Skeletal muscle satellite cell (primary cell): Measurements from ENCODE around the gene SMOC2.

Experiments used
- H3K27me3 ChIP-seq: 2 replicates; pipeline ENCODE4 v1.7.0; 2013; ENCODE audit warnings: low read length; ENCODE audit not compliant: control insufficient read depth, insufficient read depth
- H3K36me3 ChIP-seq: 2 replicates; pipeline ENCODE4 v1.7.0; 2013; ENCODE audit warnings: mild to moderate bottlenecking, control low read depth, low read length; ENCODE audit not compliant: insufficient read depth
- H3K4me1 ChIP-seq: 2 replicates; pipeline ENCODE4 v1.7.0; 2013; ENCODE audit warnings: low read length; ENCODE audit not compliant: control insufficient read depth, insufficient read depth
- H3K4me2 ChIP-seq: 2 replicates; pipeline ENCODE4 v1.7.0; 2013; ENCODE audit warnings: mild to moderate bottlenecking, low read length
- H3K4me3 ChIP-seq: 2 replicates; pipeline ENCODE4 v1.7.0; 2013; ENCODE audit warnings: low read length
- H3K9ac ChIP-seq: 2 replicates; pipeline ENCODE4 v1.7.0; 2013; ENCODE audit warnings: mild to moderate bottlenecking, low read depth, low read length, moderate library complexity
- H3K9me3 ChIP-seq: replicated peaks from 2 replicates; pipeline ENCODE4 v1.7.0; 2013; ENCODE audit warnings: mild to moderate bottlenecking, control low read depth, low read length

SMOC2 gene

GRCh38 chr6:168660400-168660945 lies 219.5 kb downstream of the SMOC2 start:
- Histone ChIP-seq H3K9ac (no peak overlapping the region), H3K4me2 (no peak overlapping the region), H3K4me3 (no peak overlapping the region), H3K9me3 (peaks cover 13% of the 10 kb centered on the region), H3K4me1 (no peaks in the 10 kb centered on the region), H3K27me3 (no peaks in the 10 kb centered on the region), H3K36me3 (no peaks in the 10 kb centered on the region)

- Histone ChIP-seq H3K4me3 (no peak overlapping the region), H3K9ac (no peak overlapping the region)
These were observed 221.4 kb downstream of the SMOC2 start for GRCh38 chr6:168662301-168662936.

GRCh38 chr6:168663041-168663440 lies 222.1 kb downstream of the SMOC2 start:
- Histone ChIP-seq H3K27me3 (no peaks in the 10 kb centered on the region), H3K36me3 (no peaks in the 10 kb centered on the region), H3K9me3 (peaks cover 8% of the 10 kb centered on the region), H3K4me1 (no peaks in the 10 kb centered on the region), H3K9ac (no peak overlapping the region), H3K4me3 (no peak overlapping the region), H3K4me2 (no peak overlapping the region)

More at GRCh38 chr6:168662301-168662936, 221.4 kb downstream of the SMOC2 start:
- Histone ChIP-seq H3K36me3 (no peaks in the 10 kb centered on the region), H3K9me3 (peaks cover 8% of the 10 kb centered on the region), H3K27me3 (no peaks in the 10 kb centered on the region), H3K4me1 (no peaks in the 10 kb centered on the region), H3K4me2 (no peak overlapping the region)

- Histone ChIP-seq H3K9me3 (peaks cover 7% of the 10 kb centered on the region), H3K27me3 (no peaks in the 10 kb centered on the region), H3K4me3 (no peak overlapping the region), H3K4me2 (no peak overlapping the region), H3K9ac (no peak overlapping the region), H3K4me1 (no peaks in the 10 kb centered on the region), H3K36me3 (no peaks in the 10 kb centered on the region)
These were observed 224.0 kb downstream of the SMOC2 start for GRCh38 chr6:168664956-168665355.

- H3K4me1 ChIP-seq = no peaks in the 10 kb centered on the region
- H3K9me3 ChIP-seq = peaks cover 5% of the 10 kb centered on the region
- H3K4me2 ChIP-seq = no peak overlapping the region
- H3K4me3 ChIP-seq = no peak overlapping the region
- H3K27me3 ChIP-seq = no peaks in the 10 kb centered on the region
- H3K36me3 ChIP-seq = no peaks in the 10 kb centered on the region
- H3K9ac ChIP-seq = no peak overlapping the region
These were observed 225.2 kb downstream of the SMOC2 start for GRCh38 chr6:168666170-168666569.

GRCh38 chr6:168666699-168667427 lies 225.9 kb downstream of the SMOC2 start:
- H3K9ac ChIP-seq = no peak overlapping the region

GRCh38 chr6:168667428-168667805 lies 226.4 kb downstream of the SMOC2 start:
- no peak overlapping the region for H3K4me3 ChIP-seq

More at GRCh38 chr6:168666699-168667427, 225.9 kb downstream of the SMOC2 start:
- H3K36me3 ChIP-seq = no peaks in the 10 kb centered on the region
- no peak overlapping the region for H3K4me2 ChIP-seq
- H3K4me3 ChIP-seq = no peak overlapping the region
- H3K9me3 ChIP-seq = peaks cover 5% of the 10 kb centered on the region
- H3K27me3 ChIP-seq = no peaks in the 10 kb centered on the region
- H3K4me1 ChIP-seq = no peaks in the 10 kb centered on the region

GRCh38 chr6:168670401-168670985 lies 229.5 kb downstream of the SMOC2 start:
- no peak overlapping the region for H3K9ac ChIP-seq
- H3K9me3 ChIP-seq = no peaks in the 10 kb centered on the region
- no peaks in the 10 kb centered on the region for H3K27me3 ChIP-seq
- no peak overlapping the region for H3K4me3 ChIP-seq
- no peaks in the 10 kb centered on the region for H3K4me1 ChIP-seq
- H3K4me2 ChIP-seq = no peak overlapping the region
- no peaks in the 10 kb centered on the region for H3K36me3 ChIP-seq

More at GRCh38 chr6:168667428-168667805, 226.4 kb downstream of the SMOC2 start:
- H3K27me3 ChIP-seq = no peaks in the 10 kb centered on the region
- peaks cover 5% of the 10 kb centered on the region for H3K9me3 ChIP-seq
- H3K4me1 ChIP-seq = no peaks in the 10 kb centered on the region
- no peak overlapping the region for H3K9ac ChIP-seq
- H3K4me2 ChIP-seq = no peak overlapping the region
- no peaks in the 10 kb centered on the region for H3K36me3 ChIP-seq

- no peaks in the 10 kb centered on the region for H3K27me3 ChIP-seq
- H3K36me3 ChIP-seq = no peaks in the 10 kb centered on the region
- no peaks in the 10 kb centered on the region for H3K9me3 ChIP-seq
- no peak overlapping the region for H3K4me3 ChIP-seq
- H3K4me2 ChIP-seq = no peak overlapping the region
- H3K9ac ChIP-seq = no peak overlapping the region
- no peaks in the 10 kb centered on the region for H3K4me1 ChIP-seq
These were observed 230.3 kb downstream of the SMOC2 start for GRCh38 chr6:168671028-168671862.

GRCh38 chr6:168671863-168672546 lies 231.0 kb downstream of the SMOC2 start:
- no peak overlapping the region for H3K4me2 ChIP-seq
- no peak overlapping the region for H3K9ac ChIP-seq
- no peaks in the 10 kb centered on the region for H3K9me3 ChIP-seq
- no peak overlapping the region for H3K4me3 ChIP-seq
- H3K27me3 ChIP-seq = no peaks in the 10 kb centered on the region
- H3K4me1 ChIP-seq = no peaks in the 10 kb centered on the region
- H3K36me3 ChIP-seq = no peaks in the 10 kb centered on the region
